CD4-positive, alpha-beta T cell treated with Interleukin-17A for 1 hour (primary cell): Measurements from ENCODE around the gene PRSS22.

Experiments
- DNase-seq: peaks from one replicate; pipeline ENCODE4 v3.0.0-alpha.2; 2020

PRSS22 gene

GRCh38 chr16:2827831-2828520 is 30.0 kb downstream of the PRSS22 start:
- no peak for DNase-seq

- no peak for DNase-seq
These were observed 30.6 kb downstream of the PRSS22 start for GRCh38 chr16:2827374-2827791.

- DNase-seq: no peak
These were observed 31.2 kb downstream of the PRSS22 start for GRCh38 chr16:2826591-2827373.

GRCh38 chr16:2825906-2826305 is 32.1 kb downstream of the PRSS22 start:
- no peak for DNase-seq

GRCh38 chr16:2825049-2825742 is 32.8 kb downstream of the PRSS22 start:
- no peak for DNase-seq

GRCh38 chr16:2824626-2825025 is 33.3 kb downstream of the PRSS22 start:
- DNase-seq: no peak

GRCh38 chr16:2822496-2822895 is 35.5 kb downstream of the PRSS22 start:
- no peak for DNase-seq

GRCh38 chr16:2822158-2822495 is 35.8 kb downstream of the PRSS22 start:
- DNase-seq: no peak

- DNase-seq: no peak
These were observed 36.3 kb downstream of the PRSS22 start for GRCh38 chr16:2821487-2822157.

GRCh38 chr16:2820836-2821486 is 37.0 kb downstream of the PRSS22 start:
- no peak for DNase-seq

- no peak for DNase-seq
These were observed 37.8 kb downstream of the PRSS22 start for GRCh38 chr16:2819939-2820835.

- no peak for DNase-seq
These were observed 38.6 kb downstream of the PRSS22 start for GRCh38 chr16:2819179-2819938.

- no peak for DNase-seq
These were observed 39.6 kb downstream of the PRSS22 start for GRCh38 chr16:2818272-2818876.

- no peak for DNase-seq
These were observed 40.4 kb downstream of the PRSS22 start for GRCh38 chr16:2817340-2818271.

- peak; percentile 39 for DNase-seq
These were observed 41.1 kb downstream of the PRSS22 start, which contains the start of gene PRSS21 for GRCh38 chr16:2816751-2817339. TSS of gene PRSS21 (plus strand) at chr16:2817237. CDS start at chr16:2817269, 32 bp downstream.

- no peak for DNase-seq
These were observed 42.6 kb downstream of the PRSS22 start for GRCh38 chr16:2815299-2815771.

GRCh38 chr16:2814551-2815298 is 43.2 kb downstream of the PRSS22 start:
- DNase-seq: no peak

GRCh38 chr16:2813771-2814221 is 44.2 kb downstream of the PRSS22 start:
- DNase-seq: no peak
